ENCODE results near the gene SLC28A1. TPM values are rescaled to one million over a fixed set of nuclear protein-coding genes. Genes with fewer than 3 reads are reported as not detected.

The SLC28A1 gene
- total RNA-seq = not detected in 2 replicates

GRCh38 chr15:84883916-84884781, at the start of gene SLC28A1:
TSS of gene SLC28A1 (plus strand) at chr15:84884662. CDS start at chr15:84887761, 3,099 bp downstream.

GRCh38 chr15:84981711-84982300, 97.3 kb downstream of the SLC28A1 start, which contains the start of gene PDE8A:
TSS of gene PDE8A (plus strand) at chr15:84981856. CDS start at chr15:84982163, 307 bp downstream.

Other genes starting within 250 kb of the SLC28A1 start
- gene WDR73, start 230.4 kb upstream of the SLC28A1 start, total RNA-seq = 13.6 and 15.0 TPM in 2 replicates
- gene NMB, start 226.5 kb upstream of the SLC28A1 start, total RNA-seq = 6.3 and 11.4 TPM in 2 replicates
- gene SEC11A, start 168.5 kb upstream of the SLC28A1 start, total RNA-seq = 194 and 219 TPM in 2 replicates
- 10.3 and 10.7 TPM in 2 replicates for gene ZNF592, start 136.1 kb upstream of the SLC28A1 start, total RNA-seq
- gene ALPK3, start 67.3 kb upstream of the SLC28A1 start, total RNA-seq = 22.2 and 30.7 TPM in 2 replicates
- 28.5 and 31.5 TPM in 2 replicates for gene PDE8A, start 97.2 kb downstream of the SLC28A1 start, total RNA-seq